ENCODE data around the gene OIT3.
A peak's percentile ranks its signal among the peaks of the same experiment; 100 is the strongest.

The OIT3 gene

DNA sequence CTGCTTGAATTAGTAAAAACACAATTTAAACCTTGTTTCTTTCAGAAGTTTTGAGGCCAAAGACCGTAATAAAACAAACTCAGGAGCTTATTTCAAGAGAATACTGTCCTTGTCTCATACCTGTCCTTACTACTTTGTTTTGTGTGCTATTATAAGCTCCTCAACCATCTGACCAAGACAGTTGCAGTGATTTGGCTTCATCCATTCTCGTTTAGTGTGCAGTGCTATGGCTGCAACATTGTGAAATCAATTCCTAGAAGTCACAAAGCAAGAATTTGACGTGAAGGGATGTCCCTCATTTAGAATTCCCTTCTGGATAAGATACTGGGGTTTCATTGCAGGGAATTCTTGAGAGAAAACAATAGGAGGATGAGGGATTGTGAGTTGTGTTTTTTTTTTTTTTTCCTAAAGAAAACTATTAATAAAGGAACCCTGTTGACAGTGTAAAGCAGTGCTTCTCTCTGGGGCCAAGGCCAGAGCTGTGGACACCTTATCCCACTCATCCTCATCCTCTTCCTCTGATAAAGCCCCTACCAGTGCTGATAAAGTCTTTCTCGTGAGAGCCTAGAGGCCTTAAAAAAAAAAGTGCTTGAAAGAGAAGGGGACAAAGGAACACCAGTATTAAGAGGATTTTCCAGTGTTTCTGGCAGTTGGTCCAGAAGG, at the start of gene OIT3:
Gene OIT3, plus strand, starts transcription at position 604 of the 663 bp plus-strand sequence. CDS start 60 bp downstream, outside the sequence.
- no peak for DNase-seq (ENCODE audit: low spot score)

DNA sequence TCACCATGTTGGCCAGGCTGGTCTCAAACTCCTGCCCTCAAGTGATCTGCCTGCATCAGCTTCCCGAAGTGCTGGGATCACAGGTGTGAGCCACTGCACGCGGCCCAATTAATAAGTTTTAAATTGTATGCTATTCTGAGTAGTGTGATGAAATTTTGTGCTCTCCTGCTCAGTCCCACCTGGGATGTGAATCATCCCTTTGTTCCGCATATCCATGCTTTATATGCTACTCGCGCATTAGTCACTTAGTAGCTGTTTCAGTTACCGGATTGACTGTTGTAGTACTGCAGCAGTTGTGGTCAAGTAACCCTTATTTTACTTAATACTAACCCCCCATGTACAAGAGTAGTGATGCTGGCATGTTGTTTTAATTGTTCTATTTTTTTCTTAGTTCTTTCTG, 47.3 kb upstream of the OIT3 start:
- DNase-seq (ENCODE audit: low spot score), result peak; percentile 37

DNA sequence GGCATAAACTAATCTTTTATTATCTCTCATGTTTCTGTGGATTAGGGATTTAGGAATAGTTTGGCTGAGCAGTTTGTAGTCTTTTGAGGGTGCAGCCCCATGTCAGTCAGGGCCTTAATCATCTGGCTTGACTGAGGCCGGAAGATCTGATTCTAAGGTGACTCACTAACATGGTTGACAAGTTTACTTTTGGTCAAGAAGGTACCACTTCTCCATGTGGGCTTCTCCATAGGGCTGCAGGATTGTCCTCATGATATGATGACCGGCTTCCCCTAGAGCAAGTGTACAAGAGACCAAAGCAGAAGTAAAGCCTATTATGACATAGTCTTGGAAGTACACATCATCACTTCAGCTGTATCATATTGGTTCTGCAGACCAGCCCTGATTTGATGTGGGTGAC, 45.9 kb upstream of the OIT3 start:
- no peak for DNase-seq (ENCODE audit: low spot score)

DNA sequence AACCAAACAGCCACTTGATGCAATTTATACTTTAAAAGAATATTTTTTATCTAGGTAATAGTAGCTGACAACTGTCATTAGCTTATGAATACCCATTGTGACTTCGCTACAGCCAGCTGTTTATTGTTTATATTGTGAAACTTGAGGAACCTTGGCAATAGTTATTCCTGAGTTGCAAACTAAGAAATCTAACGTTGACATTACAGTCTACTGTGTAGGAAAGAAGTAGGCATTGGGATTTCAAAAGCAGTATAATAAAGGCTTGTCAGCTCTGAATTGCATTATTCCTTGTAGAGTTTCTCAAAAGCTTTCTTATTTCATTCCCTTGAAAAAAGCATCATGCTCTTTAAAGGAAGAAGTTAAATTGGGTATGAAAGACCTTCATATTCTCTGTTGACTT, 42.7 kb upstream of the OIT3 start:
- no peak for DNase-seq (ENCODE audit: low spot score)

DNA sequence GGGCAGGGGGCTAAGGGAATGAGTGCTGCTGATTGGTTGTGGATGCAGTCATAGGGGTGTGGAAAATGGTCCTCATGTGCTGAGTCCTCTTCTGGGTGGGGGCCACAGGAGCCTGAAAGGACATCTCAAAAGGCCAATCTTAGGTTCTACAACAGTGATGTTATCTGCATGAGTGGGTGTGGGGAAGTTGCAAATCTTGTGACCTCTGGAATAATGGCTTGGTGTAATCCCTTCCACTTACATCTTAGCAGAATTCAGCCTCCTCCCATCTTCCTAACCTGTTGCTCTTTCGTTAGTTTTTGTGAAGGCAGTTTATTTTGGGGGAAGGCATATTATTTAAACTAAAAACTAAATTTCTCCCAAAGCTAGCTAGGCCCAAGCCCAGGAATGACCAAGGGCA, 42.0 kb upstream of the OIT3 start:
- DNase-seq (ENCODE audit: low spot score), result no peak

DNA sequence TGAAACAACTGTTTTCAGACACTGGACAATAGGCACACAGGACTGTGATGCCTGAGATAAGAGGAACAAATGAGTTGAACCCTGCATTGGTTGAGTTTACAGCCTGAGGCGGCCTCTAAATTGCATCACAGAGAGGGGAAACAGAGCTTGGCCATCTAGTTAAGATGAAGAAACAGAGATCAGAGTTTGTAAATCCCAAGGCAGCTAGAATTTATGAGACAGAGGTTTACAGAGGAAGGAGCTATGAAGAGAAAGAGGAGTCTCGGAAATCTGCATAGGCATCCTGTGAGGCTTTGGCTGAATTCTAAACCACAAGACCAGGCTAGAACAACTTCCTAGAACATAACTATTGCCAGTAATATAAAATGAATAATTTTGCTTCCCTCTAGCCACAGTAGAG, 41.0 kb upstream of the OIT3 start:
- no peak for DNase-seq (ENCODE audit: low spot score)

DNA sequence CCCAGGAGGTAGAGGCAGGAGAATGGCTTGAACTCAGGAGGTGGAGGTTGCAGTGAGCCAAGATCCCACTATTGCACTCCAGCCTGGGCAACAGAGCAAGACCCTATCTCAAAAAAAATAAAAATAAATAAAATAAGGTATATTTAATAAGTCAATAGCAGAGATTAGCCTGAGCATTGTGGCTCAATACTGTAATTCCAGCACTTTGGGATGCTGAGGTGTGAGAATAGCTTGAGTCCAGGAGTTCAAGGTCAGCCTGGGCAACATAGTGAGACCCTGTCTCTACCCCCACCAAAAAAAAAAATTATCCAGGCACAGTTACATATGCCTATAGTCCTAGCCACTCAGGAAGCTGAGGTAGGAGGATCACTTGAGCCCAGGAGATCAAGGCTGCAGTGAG, 38.4 kb upstream of the OIT3 start:
- DNase-seq (ENCODE audit: low spot score), result no peak

DNA sequence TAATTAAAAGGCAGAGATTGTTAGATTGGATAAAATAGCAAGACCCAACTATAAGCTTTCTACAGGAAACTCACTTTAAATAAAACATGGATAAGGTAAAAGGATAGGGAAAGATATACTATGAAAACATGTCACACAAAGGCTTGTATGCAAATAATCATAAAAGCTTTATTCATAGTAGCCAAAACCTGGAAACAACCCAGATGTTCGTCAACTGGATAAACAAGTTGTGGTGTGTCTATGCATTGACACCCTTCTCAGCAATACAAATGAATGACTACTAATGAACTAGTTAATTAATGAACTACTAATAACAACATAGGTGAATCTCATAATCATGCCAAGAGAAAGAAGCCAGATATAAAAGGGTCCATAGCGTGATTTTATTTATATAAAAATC, 37.7 kb upstream of the OIT3 start:
- no peak for DNase-seq (ENCODE audit: low spot score)

DNA sequence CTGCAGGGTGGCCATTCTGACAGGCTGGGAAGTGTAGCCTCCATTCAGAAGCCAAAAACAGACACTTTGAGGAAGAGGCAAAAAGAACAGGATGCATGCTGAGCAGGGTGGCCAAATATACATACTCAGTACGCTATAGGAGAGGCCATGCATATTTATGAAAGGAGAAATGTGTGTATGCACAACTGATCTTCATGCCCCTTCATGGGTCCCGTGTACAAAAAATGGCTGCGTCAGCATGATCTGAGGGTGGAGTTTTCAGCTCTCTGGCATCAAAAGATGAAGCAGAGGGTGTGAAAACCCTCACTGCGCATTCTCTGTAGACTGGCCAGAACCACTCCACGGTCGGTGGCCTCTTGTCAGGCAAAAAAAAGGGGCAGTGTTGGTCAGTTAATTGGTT, 35.5 kb upstream of the OIT3 start:
- no peak for DNase-seq (ENCODE audit: low spot score)

DNA sequence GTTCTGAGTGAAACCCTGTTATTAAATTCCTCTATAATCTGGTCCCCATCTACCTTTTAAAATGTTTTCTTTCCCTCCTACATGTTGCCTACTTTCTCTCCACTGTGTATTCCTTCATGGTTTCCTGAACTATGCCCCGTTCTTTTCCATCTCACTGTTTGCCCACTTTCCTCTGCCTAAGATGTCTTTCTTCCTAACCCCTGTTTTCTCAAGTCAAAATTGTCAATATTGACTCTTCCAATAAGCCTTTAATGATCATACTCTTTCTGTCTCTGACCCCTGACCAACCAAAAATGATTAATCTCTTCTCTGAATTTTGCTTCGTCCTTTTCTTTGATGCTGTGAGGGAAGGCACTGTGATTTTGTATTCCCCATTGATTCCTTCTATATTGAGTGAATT, 30.6 kb upstream of the OIT3 start:
- no peak for DNase-seq (ENCODE audit: low spot score)

DNA sequence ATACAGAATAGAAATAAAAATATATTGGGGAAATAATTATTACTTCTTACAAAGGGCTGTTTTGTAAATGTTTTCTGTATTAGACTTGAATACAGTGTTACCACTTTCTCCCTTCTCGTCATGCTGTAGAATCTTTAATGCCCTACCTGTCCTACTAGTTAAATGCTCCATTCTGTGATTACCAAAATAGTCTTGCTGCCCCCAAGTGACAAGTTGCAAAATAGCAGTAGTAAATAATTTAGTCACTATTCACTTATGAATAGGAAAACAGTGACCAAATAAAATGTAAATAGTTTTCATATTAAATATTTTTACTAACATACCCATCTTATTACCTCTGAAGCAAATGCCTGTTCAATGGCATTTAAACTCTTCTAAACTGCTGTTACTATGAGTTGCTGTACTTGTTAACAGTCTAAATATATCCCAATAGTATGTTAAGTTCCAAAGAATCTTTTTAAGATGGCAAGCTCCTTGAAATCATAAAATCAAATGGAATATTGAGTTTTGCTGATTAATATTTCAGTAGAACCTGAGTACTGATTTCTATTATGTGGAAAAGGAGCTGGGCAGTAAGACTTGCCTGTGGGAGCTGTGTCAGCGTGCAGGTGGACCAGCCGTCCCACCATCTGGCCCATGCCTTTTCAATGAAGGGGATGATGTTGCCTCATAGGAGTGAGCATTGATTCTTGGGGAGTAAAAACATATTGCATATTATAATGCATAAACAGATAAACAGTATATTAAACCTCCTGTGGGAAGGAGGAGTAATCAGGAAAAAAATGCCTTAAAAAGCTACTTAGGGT, 18.1 kb upstream of the OIT3 start:
- peak; percentile 39 for DNase-seq (ENCODE audit: low spot score)

DNA sequence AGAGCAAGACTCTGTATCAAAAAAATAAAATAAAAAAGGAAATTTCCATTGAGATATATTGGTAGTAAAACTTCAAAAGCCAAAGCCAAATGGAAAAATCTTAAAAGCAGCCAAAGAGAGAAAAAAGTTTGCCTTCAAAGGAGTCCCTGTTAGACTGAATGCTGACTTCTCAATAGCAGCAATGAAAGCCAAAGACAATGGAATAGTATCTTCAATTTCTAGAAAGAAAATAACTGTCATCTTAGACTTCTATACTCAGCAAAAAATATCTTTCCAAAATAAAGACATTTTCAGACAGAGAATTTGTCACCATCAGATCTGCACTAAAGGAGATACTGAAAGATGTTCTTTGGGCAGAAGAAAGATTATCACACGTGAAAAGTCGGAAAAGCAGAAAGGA, 14.3 kb upstream of the OIT3 start:
- no peak for DNase-seq (ENCODE audit: low spot score)

DNA sequence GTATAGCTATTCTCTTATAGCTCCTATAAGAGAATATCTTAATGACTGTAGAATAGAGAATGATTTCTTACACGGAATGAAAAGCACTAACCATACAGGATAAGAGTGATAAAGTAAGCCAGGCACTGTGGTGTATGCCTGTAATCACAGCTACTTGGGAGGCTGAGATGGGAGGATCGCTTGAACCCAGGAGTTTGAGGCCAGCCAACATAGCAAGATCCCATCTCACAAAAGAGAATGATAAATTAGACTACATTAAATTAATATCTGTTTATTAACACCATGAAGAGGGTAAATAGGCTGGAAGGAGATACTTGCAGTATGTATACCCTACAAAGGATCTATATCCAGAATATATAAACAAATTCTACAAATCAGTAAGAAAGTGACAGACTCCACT, 12.2 kb upstream of the OIT3 start:
- DNase-seq (ENCODE audit: low spot score), result no peak

DNA sequence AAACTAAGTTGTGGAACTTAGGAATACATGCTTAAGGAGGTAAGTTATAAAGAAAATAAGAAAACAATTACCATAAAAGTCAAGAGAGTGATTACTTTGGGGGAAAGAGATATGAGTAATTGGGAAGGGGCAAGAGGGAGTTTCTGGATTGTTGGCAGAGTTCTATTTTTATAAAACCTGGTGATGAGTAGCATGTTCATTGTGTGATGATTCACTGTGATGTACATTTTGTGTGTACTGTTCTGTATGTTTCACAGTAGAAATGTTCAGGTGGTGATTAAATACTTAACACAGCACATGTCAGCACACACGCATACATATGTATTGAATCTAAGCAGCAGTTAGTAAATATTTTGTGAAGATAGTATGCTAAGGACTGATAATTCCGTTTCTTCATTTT, 9.7 kb upstream of the OIT3 start:
- DNase-seq (ENCODE audit: low spot score), result no peak

DNA sequence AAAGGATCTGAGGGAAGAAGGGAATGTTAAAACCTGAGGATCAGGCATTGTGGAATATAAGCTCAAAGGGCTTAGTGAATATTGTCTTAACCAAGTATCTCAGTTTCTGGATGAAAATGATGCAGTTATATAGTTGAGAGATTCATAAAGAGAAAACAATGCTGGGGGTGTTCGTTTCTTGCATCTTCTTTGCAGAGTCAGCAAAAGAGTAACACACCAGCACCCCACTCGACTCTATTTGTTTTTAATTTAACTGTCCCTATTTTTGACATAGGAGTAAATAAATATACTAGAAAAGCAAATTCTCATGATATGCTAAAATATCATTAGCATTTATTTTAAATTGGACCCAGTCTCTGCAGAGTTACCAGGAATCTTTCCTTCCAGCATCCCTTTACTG, 7.6 kb upstream of the OIT3 start:
- DNase-seq (ENCODE audit: low spot score), result no peak

DNA sequence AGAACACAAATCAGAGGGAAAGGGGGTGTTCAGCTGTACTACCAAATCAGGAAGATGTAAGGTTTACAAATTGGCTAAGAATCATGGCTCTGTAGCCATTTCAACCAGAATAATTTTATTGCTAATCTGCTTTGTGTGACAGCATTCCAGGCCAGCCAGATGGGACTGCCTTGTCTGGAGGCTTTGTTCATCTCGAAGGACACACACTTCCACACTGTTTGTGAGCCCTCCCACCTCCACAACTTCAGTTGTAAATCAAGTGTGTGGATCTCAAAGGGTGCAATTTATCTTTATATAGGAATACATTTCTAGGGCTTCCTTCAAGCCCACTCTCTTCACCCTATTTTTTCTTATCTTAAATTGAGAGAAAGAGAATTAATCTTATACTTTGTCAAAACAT, 6.9 kb upstream of the OIT3 start:
- no peak for DNase-seq (ENCODE audit: low spot score)

DNA sequence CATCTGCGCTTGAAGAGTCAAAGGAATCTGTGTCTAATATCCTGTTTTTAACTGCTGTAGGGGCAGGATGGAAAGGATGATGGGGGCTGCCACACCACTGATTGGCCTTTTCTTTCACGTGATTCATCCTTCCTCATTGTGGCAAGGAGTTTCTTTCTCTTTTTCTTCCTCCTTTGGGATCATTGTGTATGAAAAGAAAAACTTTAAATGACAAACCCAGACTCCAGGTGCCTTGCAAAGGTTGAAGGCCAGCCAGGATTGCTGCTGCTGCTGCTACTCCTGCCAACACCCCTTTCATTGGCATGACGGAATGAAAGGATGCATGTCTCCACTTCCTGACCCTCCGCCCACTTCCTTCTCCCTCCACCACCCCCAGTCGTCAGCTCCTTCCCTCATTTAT, 6.5 kb upstream of the OIT3 start:
- DNase-seq (ENCODE audit: low spot score), result no peak

DNA sequence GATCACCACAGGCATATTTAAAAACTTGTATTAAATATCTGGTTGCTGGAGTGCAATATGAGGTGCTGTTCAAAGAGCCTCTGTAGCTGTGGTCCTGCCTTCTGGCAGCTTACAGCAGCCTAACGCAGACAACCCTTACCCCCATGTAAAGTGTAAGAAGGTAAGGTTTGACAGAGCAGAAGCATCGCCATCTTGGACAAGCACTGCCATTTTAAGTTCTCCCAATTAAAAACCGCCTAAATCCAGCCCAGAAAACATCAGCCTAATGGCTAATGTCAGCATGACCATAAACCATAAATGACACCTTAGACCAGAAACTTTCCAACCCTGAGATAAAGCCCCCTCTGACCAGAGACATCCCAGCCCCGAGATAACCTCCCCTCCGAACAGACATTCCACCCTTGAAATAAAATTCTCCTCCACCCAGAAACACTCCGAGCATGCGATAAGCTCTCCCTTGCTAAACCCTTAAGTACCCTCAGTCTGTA, 5.3 kb upstream of the OIT3 start:
- DNase-seq (ENCODE audit: low spot score), result no peak

DNA sequence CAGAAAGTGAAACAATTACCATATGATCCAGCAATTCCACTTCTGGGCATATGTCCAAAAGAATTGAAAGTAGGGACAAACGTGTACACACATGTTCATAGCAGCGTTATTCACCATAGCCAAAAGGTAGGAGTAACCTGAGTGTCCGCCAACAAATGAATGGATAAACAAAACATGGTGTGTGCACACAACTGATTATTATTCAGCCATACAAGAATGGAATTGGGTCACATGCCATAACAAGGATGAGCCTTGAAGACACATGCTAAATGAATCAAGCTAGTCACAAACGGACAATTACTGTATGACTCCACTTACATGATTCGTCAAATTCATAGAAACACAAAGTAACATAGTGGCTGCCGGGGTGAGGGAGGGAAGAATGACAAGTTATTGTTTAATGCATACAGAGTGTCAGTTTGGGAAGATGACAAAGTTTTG, 4.1 kb upstream of the OIT3 start:
- no peak for DNase-seq (ENCODE audit: low spot score)

DNA sequence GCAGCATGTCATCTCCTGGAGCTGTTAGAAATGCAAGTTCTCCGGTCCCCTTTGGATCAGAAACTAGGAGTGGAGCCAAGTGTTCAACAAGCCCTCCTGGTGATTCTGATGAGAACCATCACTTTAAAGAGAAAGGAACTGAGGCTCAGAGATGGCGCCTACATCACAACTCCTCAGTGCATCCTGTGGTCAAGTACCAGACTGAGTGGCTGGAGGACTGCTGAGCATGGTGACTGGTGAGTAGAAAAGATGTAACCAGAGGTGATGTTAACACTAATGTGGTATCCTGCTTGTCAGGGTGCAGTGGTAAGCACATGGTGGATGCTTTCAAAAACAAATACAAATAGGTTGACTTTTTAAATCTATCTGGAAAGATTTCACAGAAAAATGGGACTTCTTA, 3.5 kb upstream of the OIT3 start:
- no peak for DNase-seq (ENCODE audit: low spot score)

DNA sequence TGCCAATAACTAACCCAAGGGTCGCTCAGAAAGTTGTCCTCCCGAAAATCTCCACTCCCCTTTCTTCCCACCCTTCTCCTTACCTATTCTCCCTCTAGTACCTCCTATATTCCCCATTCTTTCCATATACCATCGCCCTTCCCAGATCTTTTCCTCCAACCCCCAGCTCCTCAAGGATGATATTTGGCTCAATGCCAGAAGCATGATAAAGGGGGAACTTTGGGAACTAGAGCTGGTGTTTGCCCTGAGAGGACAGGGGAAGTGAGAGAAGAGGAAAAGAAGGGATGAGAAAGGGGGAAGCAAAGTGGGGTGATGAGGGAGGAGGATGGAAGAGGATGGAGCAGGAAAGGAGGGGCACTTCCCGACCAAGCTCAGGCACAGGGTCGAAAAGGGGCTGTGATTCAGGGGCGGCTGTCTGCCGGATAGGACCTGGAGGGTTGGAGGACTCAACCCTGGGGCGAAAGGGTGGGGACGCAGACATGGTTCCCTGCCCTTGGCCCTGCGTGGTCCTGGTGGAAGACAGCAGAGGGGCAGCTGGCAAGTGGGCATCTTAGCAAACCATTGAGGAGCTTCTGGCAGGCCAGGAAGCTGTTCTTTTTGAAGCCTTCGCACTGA, 1.8 kb downstream of the OIT3 start:
- no peak for DNase-seq (ENCODE audit: low spot score)

DNA sequence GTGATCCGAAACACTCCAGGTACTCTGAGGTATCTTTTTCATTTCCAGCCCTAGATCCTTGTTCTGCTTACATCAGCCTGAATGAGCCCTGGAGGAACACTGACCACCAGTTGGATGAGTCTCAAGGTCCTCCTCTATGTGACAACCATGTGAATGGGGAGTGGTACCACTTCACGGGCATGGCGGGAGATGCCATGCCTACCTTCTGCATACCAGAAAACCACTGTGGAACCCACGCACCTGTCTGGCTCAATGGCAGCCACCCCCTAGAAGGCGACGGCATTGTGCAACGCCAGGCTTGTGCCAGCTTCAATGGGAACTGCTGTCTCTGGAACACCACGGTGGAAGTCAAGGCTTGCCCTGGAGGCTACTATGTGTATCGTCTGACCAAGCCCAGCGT, 5.1 kb downstream of the OIT3 start:
- DNase-seq (ENCODE audit: low spot score), result no peak

DNA sequence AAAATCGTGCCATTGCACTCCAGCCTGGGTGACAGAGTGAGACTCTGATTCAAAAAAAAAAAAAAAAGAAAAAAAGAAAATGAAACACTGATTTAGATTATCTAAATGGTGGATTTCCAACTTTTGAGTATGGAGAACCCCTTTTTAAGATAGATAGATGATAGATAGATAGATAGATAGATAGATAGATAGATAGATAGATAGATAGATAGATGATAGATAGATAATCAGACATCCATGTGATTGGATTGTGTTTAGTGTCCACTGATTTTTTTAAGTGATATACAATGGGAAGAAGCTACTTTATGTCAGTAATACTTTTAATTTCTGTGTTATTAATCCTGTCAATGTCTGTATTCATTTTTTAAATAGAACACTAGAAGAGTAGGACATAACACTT, 6.0 kb downstream of the OIT3 start:
- DNase-seq (ENCODE audit: low spot score), result no peak
